Mesothelial cell of epicardium (in vitro differentiated cells): ENCODE data around the gene CSNK1G2. TPM values are rescaled to one million over a fixed set of nuclear protein-coding genes. Genes with fewer than 3 reads are reported as not detected.

Source experiments
- DNase-seq, 2 experiments: peaks; one replicate each; pipeline ENCODE4 v3.0.0; 2021; ENCODE audit warnings: low spot score in 2 of 2; ENCODE audit not compliant: unreplicated experiment in 2 of 2
- H3K27ac Mint-ChIP-seq: 2 replicates; pipeline ENCODE4 v1.8.0; 2021; ENCODE audit warnings: mixed read lengths
- H3K27me3 Mint-ChIP-seq: 2 replicates; pipeline ENCODE4 v1.8.0; 2021; ENCODE audit warnings: low read depth, mixed read lengths
- H3K36me3 Mint-ChIP-seq: 2 replicates; pipeline ENCODE4 v1.8.0; 2021; ENCODE audit warnings: mixed read lengths
- H3K4me1 Mint-ChIP-seq: 2 replicates; pipeline ENCODE4 v1.8.0; 2021; ENCODE audit warnings: mixed read lengths
- H3K4me3 Mint-ChIP-seq: 2 replicates; pipeline ENCODE4 v1.8.0; 2021; ENCODE audit warnings: mild to moderate bottlenecking, moderate library complexity, mixed read lengths
- H3K9me3 Mint-ChIP-seq: 2 replicates; pipeline ENCODE4 v1.8.0; 2021; ENCODE audit warnings: mixed read lengths
- CTCF ChIP-seq: fragments of 200-600 bp; sonication (generic); IDR thresholded peaks from one replicate; pipeline ENCODE4 v1.5.0; 2021; ENCODE audit warnings: antibody characterized with exemption; ENCODE audit not compliant: unreplicated experiment
- total RNA-seq: library from RNA; stranded (reverse); gene quantifications from 3 replicates; pipeline ENCODE4 v1.2.1, GENCODE V29; 2021

CSNK1G2 gene
- total RNA-seq, 1 donor from 2014 or later, result 79.1 TPM

- no peak for DNase-seq
- no peaks in the 10 kb centered on the region for H3K4me1 Mint-ChIP-seq
- H3K36me3 Mint-ChIP-seq, result peaks cover 36% of the 10 kb centered on the region
- no peaks in the 10 kb centered on the region for H3K9me3 Mint-ChIP-seq
- no peak overlapping the region for H3K4me3 Mint-ChIP-seq
- no peak overlapping the region for H3K27ac Mint-ChIP-seq
- H3K27me3 Mint-ChIP-seq, result no peaks in the 10 kb centered on the region
- no peak for TF ChIP-seq CTCF
Measured at GRCh38 chr19:1997353-1998233, 56.6 kb downstream of the CSNK1G2 start.

DNA sequence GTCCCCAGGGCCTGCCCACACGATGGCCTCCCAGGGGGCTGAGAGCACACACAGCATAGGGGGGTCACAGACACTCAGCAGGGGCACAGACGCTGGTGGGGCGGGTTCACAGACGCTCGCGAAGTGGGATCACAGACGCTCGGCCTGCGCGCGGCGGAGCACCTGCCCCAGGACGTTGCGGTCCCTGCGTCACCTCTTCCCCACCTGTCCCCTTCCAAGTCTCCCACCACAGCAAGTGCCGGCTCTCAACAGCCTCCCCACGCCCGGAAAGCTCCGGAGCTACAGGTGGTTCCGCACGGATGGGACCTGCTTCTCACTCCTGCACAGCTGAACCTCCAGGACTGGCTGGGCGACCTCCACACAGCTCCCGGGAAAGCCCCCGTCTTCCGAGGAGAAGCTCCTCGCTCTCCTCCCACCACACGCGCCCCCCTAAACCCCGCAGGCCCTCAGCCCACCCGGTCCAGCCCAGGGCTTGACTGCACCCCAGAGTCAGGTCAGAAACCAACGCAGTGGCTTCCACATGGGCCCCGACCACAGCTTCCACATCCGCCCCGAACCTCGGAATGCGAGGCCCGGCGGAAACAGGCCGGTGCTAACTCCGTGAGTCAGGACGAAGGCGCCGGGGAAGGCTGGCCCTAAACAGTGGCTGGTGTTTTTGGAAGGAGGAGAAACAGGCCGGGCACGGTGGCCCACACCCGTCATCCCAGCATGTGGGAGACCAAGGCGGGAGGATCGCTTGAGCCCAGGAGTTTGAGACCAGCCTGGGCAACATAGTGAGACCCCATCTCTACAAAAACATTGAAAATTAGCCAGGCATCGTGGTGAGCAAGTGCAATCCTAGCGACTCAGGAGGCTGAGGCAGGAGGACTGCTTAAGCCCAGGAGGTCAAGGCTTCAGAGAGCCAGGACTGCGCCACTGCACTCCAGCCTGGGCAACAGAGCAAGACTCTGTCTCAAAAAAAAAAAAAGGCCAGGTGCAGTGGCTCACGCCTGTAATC, 58.0 kb downstream of the CSNK1G2 start:
- Mint-ChIP-seq H3K4me1 (peaks cover 4% of the 10 kb centered on the region), H3K27me3 (no peaks in the 10 kb centered on the region), H3K36me3 (peaks cover 37% of the 10 kb centered on the region), H3K9me3 (no peaks in the 10 kb centered on the region), H3K27ac (no peak overlapping the region), H3K4me3 (no peak overlapping the region)
- no peak for TF ChIP-seq CTCF
- no peak for DNase-seq

GRCh38 chr19:1999856-2000515, 59.0 kb downstream of the CSNK1G2 start:
- Mint-ChIP-seq H3K27me3 (no peaks in the 10 kb centered on the region), H3K36me3 (peaks cover 33% of the 10 kb centered on the region)

DNA sequence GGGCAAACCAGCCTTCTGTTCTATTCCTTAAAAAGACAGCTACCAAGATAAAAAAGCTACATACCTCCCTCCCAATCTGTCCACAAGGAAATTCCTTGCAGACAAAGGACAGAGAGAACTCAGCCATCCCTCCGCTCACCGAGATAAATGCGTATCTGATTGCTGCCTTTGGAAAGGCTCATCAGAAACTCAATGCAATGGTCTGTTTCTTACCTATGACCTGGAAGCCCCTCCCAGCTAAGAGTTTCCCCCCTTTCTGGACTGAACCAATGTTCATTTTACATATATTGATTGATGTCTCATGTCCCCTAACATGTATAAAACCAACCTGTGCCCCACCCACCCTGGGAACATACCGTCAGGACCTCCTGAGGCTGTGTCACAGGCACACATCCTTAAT, 62.9 kb downstream of the CSNK1G2 start:
- H3K4me3 Mint-ChIP-seq, result no peak overlapping the region
- peaks cover 5% of the 10 kb centered on the region for H3K4me1 Mint-ChIP-seq
- no peaks in the 10 kb centered on the region for H3K27me3 Mint-ChIP-seq
- H3K9me3 Mint-ChIP-seq, result no peaks in the 10 kb centered on the region
- TF ChIP-seq CTCF, result no peak
- H3K36me3 Mint-ChIP-seq, result peaks cover 24% of the 10 kb centered on the region
- H3K27ac Mint-ChIP-seq, result no peak overlapping the region
- DNase-seq, result no peak

More at GRCh38 chr19:1999856-2000515, 59.0 kb downstream of the CSNK1G2 start:
- no peak for DNase-seq
- Mint-ChIP-seq H3K9me3 (no peaks in the 10 kb centered on the region), H3K27ac (no peak overlapping the region), H3K4me3 (no peak overlapping the region), H3K4me1 (peaks cover 5% of the 10 kb centered on the region)
- no peak for TF ChIP-seq CTCF

DNA sequence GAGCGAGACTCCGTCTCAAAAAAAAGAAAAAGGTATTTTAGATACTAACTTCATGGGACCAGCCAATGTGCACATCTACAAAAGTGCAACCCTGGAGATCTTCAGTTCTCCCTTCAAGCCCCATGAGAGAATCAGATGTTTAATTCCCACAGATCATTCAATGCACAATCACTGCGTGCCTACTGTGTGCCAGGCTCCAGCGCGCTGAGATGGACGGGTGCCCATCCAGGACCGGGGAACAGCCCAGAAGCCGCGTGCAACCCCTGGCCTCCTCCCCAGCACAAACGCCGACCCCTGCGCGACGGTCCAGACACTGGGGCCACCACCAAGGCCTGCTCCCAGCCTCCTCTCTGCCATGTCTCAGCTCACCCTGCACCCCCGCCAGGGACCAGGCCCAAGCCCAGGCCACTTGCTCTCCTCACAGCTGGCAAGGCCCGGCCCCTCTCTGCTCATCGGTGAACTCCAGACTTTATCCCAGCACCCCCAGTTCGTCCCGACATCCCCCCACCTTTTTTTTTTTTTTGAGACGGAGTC, 69.2 kb downstream of the CSNK1G2 start:
- DNase-seq, result no peak
- Mint-ChIP-seq H3K27me3 (no peaks in the 10 kb centered on the region), H3K9me3 (no peaks in the 10 kb centered on the region), H3K4me3 (no peak overlapping the region), H3K4me1 (peaks cover 5% of the 10 kb centered on the region), H3K36me3 (peaks cover 29% of the 10 kb centered on the region), H3K27ac (no peak overlapping the region)
- TF ChIP-seq CTCF, result no peak
